Testis (tissue), 3 donors: Measurements from ENCODE around the gene MARCOL. TPM values are rescaled to one million over a fixed set of nuclear protein-coding genes. Genes with fewer than 3 reads are reported as not detected.

Experiments used
- DNase-seq: peaks from one replicate; pipeline ENCODE4 v3.0.0-alpha.2; 2019
- H3K27ac ChIP-seq, 2 donors: fragments of 200-600 bp; sonication (generic); one replicate each; pipeline ENCODE4 v1.5.1; 2019
- H3K27me3 ChIP-seq: fragments of 200-600 bp; sonication (generic); one replicate; pipeline ENCODE4 v1.5.1; 2019
- H3K36me3 ChIP-seq: fragments of 200-600 bp; sonication (generic); one replicate; pipeline ENCODE4 v1.5.1; 2017; ENCODE audit warnings: low read depth; ENCODE audit errors: missing control alignments
- H3K4me1 ChIP-seq: fragments of 200-600 bp; sonication (generic); one replicate; pipeline ENCODE4 v1.5.1; 2019
- H3K4me3 ChIP-seq, 2 donors: fragments of 200-600 bp; sonication (generic); one replicate each; pipeline ENCODE4 v1.5.1; 2017 to 2019
- H3K9me3 ChIP-seq: fragments of 200-600 bp; sonication (generic); one replicate; pipeline ENCODE4 v1.5.1; 2017
- CTCF ChIP-seq, 3 experiments: fragments of 450-650 bp in 2 of 3; fragments of 200-600 bp in 1 of 3; sonication (generic) in 1 of 3; IDR thresholded peaks; one replicate each; pipeline ENCODE4 v1.5.1; 2016 to 2019; ENCODE audit warnings: antibody characterized with exemption in 3 of 3, mild to moderate bottlenecking in 2 of 3, moderate library complexity in 1 of 3
- POLR2A ChIP-seq: fragments of 450-650 bp; IDR thresholded peaks from one replicate; pipeline ENCODE4 v1.6.1; 2017; ENCODE audit warnings: antibody characterized with exemption, mild to moderate bottlenecking, moderate library complexity
- whole genome bisulfite sequencing, 2 donors: methylation state at CpG; one replicate each; pipeline ENCODE4 v1.1.5; 2018; 5-methylcytosine and 5-hydroxymethylcytosine counted together
- intact Hi-C: fragments of 100-400 bp; cut with DNase I; formaldehyde crosslinking; loops from one replicate; pipeline ENCODE4 v1.15.1; 2023; ENCODE audit warnings: low total_unique reads
- polyA plus RNA-seq: library from polyadenylated mRNA; stranded (reverse); fragments of 350-450 nt; fragmentation: Illumina TruSeq; extraction: RNeasy Lipid Tissue Mini Kit (QIAGEN cat#74804); gene quantifications from one replicate; pipeline ENCODE4 v1.2.3, GENCODE V29; 2014; ENCODE audit warnings: low read depth, low replicate concordance; ENCODE audit not compliant: insufficient read depth
- small RNA-seq, 2 donors: library from RNA; depleted of rRNA; stranded (forward); fragments of <200 nt; gene quantifications; one replicate each; pipeline ENCODE3, GENCODE V24; 2016
- total RNA-seq, 2 donors: library from RNA; depleted of rRNA; stranded (reverse); fragments of >200 nt; gene quantifications; one replicate each; pipeline ENCODE4 v1.2.3, GENCODE V29; 2016

Gene MARCOL
- total and polyA plus RNA-seq, 3 donors from 2014 or later, result not detected

- Histone ChIP-seq H3K4me1 (no peaks in the 10 kb centered on the region), H3K4me3 (no peak overlapping the region), H3K9me3 (no peaks in the 10 kb centered on the region), H3K36me3 (no peaks in the 10 kb centered on the region), H3K27ac (no peak overlapping the region), H3K27me3 (no peaks in the 10 kb centered on the region)
- no peak for TF ChIP-seq POLR2A
- peak in 2 of 3 experiments; percentile 9 to 46 for TF ChIP-seq CTCF (IDR thresholded peaks at IDR 0.05)
- DNase-seq, result no peak
- intact Hi-C loops, result no loop called here
- WGBS, 2 donors, result 79 to 86% methylated on average over 6 of the region's 6 CpGs
These were observed 52.2 kb downstream of the MARCOL start for GRCh38 chr5:148290271-148291195.

Small RNA genes within 50 kb of the gene (small RNA-seq; reads per million reads assigned to genes)
- 0 reads per million in 2 donors for gene HMGN1P16

Other genes with a start within 250 kb of the MARCOL start
- gene SPINK5, start 174.5 kb upstream of the MARCOL start, total RNA-seq, result 1 to 10 TPM; 1.1 to 3.5 TPM
- gene SPINK5, start 174.5 kb upstream of the MARCOL start, polyA plus RNA-seq, result 0.90 TPM
- not detected for gene SPINK14, start 70.0 kb upstream of the MARCOL start, total RNA-seq
- not detected for gene SPINK14, start 70.0 kb upstream of the MARCOL start, polyA plus RNA-seq
- not detected for gene SPINK6, start 35.5 kb upstream of the MARCOL start, total RNA-seq
- not detected for gene SPINK6, start 35.5 kb upstream of the MARCOL start, polyA plus RNA-seq
- under 1 TPM in 1 of 2 donors, not detected in 1; 0.50 TPM for gene SPINK13, start 30.3 kb downstream of the MARCOL start, total RNA-seq
- 3.0 TPM for gene SPINK13, start 30.3 kb downstream of the MARCOL start, polyA plus RNA-seq
- gene SPINK7, start 73.9 kb downstream of the MARCOL start, total RNA-seq, result not detected
- gene SPINK7, start 73.9 kb downstream of the MARCOL start, polyA plus RNA-seq, result not detected
- gene SPINK9, start 97.0 kb downstream of the MARCOL start, total RNA-seq, result not detected
- not detected for gene SPINK9, start 97.0 kb downstream of the MARCOL start, polyA plus RNA-seq
- 10 to 100 TPM; 57.8 to 62.4 TPM for gene FBXO38, start 145.4 kb downstream of the MARCOL start, total RNA-seq
- gene FBXO38, start 145.4 kb downstream of the MARCOL start, polyA plus RNA-seq, result 41.0 TPM